Aorta (tissue), 5 donors: ENCODE data around the gene DAB2IP. TPM values are rescaled to one million over a fixed set of nuclear protein-coding genes. Genes with fewer than 3 reads are reported as not detected.
"Not testable (repeated sequence)": the region's sequence is repeated elsewhere in the genome, so short reads cannot be mapped to it uniquely, and the experiment has no call there.

Experiments
- ATAC-seq: fragments of 200-7000 bp; cut with Tn5 transposase; one replicate; pipeline ENCODE4 v1.9.1; 2022; ENCODE audit warnings: moderate library complexity; ENCODE audit not compliant: low FRiP score
- DNase-seq, 2 donors: peaks; one replicate each; pipeline ENCODE4 v3.0.0-alpha.2; 2020
- H3K27ac ChIP-seq, 2 donors: one replicate each; pipeline ENCODE4 v1.5.1; 2013; ENCODE audit warnings: low read length in 2 of 2, mild to moderate bottlenecking in 2 of 2, moderate library complexity in 2 of 2, control low read depth in 1 of 2, inconsistent platforms in 1 of 2, low read depth in 1 of 2
- H3K27me3 ChIP-seq, 2 donors: one replicate each; pipeline ENCODE4 v1.6.1; 2013; ENCODE audit warnings: control low read depth in 1 of 2, low read length in 1 of 2, mild to moderate bottlenecking in 1 of 2, moderate library complexity in 1 of 2; ENCODE audit not compliant: insufficient read depth in 2 of 2, control insufficient read depth in 1 of 2
- H3K36me3 ChIP-seq, 2 donors: one replicate each; pipeline ENCODE4 v1.6.1; 2013; ENCODE audit warnings: control low read depth in 1 of 2, low read length in 1 of 2, mild to moderate bottlenecking in 1 of 2; ENCODE audit not compliant: insufficient read depth in 2 of 2, control insufficient read depth in 1 of 2
- H3K4me1 ChIP-seq, 2 donors: one replicate each; pipeline ENCODE4 v1.6.1; 2013; ENCODE audit warnings: low read length in 2 of 2, control low read depth in 1 of 2, mild to moderate bottlenecking in 1 of 2, moderate library complexity in 1 of 2; ENCODE audit not compliant: insufficient read depth in 2 of 2, control insufficient read depth in 1 of 2
- H3K4me3 ChIP-seq, 2 donors: one replicate each; pipeline ENCODE4 v1.5.1; 2013; ENCODE audit warnings: low read length in 2 of 2, control low read depth in 1 of 2, mild to moderate bottlenecking in 1 of 2
- H3K9me3 ChIP-seq: one replicate; pipeline ENCODE4 v1.6.1; 2013; ENCODE audit warnings: mild to moderate bottlenecking, low read length; ENCODE audit not compliant: control insufficient read depth
- WGBS, 2 donors: extraction: QIAGEN DNeasy Blood & Tissue Kit; methylation state at CpG; one replicate each; pipeline ENCODE4 v1.1.7; 2013; 5-methylcytosine and 5-hydroxymethylcytosine counted together
- intact Hi-C, 2 donors: fragments of 100-400 bp; cut with DNase I; formaldehyde crosslinking; loops; one replicate each; pipeline versions ENCODE4 v1.14.2 to v1.15.0; 2022
- polyA plus RNA-seq, 2 donors: library from polyadenylated mRNA; stranded (reverse); fragments of 200-250 nt; gene quantifications; one replicate each; pipeline ENCODE4 v1.2.3, GENCODE V29; 2013
- total RNA-seq, 2 donors: library from RNA; stranded (reverse); fragmentation: NEBNext Ultra II Directional; extraction: Animal tissue kit (Norgen Biotek cat#: 25700); gene quantifications; one replicate each; pipeline ENCODE4 v1.2.1, GENCODE V29; 2021
- donor health status: healthy with polysubstance abuse.
- donor health status: Bipolar disorder and iron deficiency.
- donor health status: DM: no; HTN: no; CAD: no.
- donor health status: DM: no; HTN: no; CAD: no.
- donor health status: DM: yes; HTN: yes; CAD: no.

The DAB2IP gene
- total and polyA plus RNA-seq, 4 donors = 12.0 to 75.4 (median 51.4) TPM

DNA sequence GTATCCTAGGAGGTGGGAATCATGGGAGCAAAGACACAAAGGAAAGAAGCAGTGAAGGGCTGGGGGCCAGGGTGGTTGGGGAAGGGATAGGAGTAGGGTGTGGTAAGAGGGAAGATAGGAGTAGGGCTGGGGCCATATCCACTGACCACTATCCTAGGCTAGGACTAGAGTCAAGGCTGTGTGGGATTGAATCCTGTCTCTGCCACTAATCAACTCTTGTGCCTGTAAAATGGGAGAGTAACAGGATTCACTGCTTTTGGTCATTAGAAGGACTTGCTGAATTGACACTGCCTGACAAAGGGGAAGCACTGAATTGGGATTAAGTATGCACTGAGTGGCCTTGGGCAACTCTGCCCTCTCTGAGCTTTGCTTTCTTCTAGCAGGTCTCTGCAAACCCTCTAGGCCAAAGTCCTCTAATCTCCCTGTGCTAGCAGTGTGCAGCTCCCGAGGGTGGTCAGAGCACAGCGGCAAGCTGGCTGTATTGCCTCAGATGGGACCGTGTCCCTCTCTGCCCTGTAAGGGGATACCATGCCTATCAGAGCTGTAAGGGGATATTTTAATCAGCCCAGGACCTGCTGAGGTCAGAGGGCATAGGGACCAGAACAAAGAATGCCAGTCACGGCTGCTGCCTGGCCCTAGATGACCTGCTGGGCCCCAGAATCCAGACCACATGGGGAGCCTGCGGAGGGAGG, 12.4 kb upstream of the DAB2IP start:
- Histone ChIP-seq H3K4me1 (no peaks in the 10 kb centered on the region), H3K36me3 (no peaks in the 10 kb centered on the region), H3K4me3 (no peak overlapping the region), H3K27me3 (no peaks in the 10 kb centered on the region), H3K27ac (no peak overlapping the region), H3K9me3 (no peaks in the 10 kb centered on the region)
- no peak for ATAC-seq
- WGBS, 2 donors = 94 to 96% methylated on average over 5 of the region's 5 CpGs
- no peak for DNase-seq
- intact Hi-C loops = loop anchor here in 1 of 2 donors (10.0 kb wide), 1 partner anchor 46 kb away; no protein-coding TSS in a partner anchor

DNA sequence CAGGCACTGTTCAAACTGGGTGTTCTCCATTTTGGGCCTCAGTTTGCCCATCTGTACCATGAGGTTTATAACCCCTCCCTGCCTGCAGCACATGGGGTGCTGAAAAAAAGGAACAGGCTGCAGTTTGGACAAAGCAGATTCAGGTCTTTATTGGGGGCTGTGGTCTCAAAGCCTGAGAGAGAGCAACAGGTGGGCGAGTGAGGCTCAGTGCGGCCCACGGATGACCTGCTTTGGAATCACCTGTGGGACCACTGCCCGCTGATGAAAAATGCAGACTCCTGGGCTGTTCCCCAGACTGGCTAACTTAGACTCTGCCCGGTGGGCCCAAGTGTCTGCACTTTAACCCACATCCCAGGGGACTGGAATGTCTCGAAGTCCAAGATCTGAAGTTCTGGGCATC, 11.8 kb upstream of the DAB2IP start:
- Histone ChIP-seq H3K4me3 (no peak overlapping the region), H3K9me3 (no peaks in the 10 kb centered on the region), H3K4me1 (no peaks in the 10 kb centered on the region), H3K27ac (no peak overlapping the region), H3K36me3 (no peaks in the 10 kb centered on the region), H3K27me3 (no peaks in the 10 kb centered on the region)
- 89 to 93% methylated on average over 6 of the region's 6 CpGs for WGBS, 2 donors
- ATAC-seq (no peak), DNase-seq (no peak)
- intact Hi-C loops = loop anchor here (5.0 to 10.0 kb wide), 2 partner anchors 43 to 45 kb away; no protein-coding TSS in a partner anchor

DNA sequence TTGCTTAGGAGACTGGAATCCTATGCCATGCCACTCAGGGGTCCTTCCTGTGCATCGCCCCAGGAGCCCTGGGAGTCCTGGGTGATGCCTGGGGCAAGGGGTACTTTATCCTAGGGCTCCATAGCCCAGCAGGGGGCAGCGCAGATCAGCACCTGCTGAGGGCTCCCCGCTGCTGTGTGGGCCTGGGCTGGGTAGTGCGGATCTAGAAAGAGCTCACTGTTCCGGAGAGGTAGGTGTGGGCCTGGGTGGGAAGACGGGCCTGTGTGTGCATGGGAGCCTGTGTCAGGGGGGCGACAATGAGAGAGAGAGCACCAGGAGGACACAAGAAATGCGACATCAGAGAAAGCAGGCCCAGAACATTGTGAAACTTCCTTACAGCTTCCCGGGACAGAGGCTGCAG, 11.4 kb upstream of the DAB2IP start:
- DNase-seq (peak; percentile 60 to 87), ATAC-seq (peak; percentile 53)
- Histone ChIP-seq H3K36me3 (no peaks in the 10 kb centered on the region), H3K4me1 (no peaks in the 10 kb centered on the region), H3K4me3 (no peak overlapping the region), H3K9me3 (no peaks in the 10 kb centered on the region), H3K27me3 (no peaks in the 10 kb centered on the region), H3K27ac (no peak overlapping the region)
- 92 to 94% methylated on average over 8 to 9 of the region's 9 CpGs for WGBS, 2 donors
- intact Hi-C loops = loop anchor here in 1 of 2 donors (5.0 kb wide), 1 partner anchor 42 kb away; no protein-coding TSS in a partner anchor

DNA sequence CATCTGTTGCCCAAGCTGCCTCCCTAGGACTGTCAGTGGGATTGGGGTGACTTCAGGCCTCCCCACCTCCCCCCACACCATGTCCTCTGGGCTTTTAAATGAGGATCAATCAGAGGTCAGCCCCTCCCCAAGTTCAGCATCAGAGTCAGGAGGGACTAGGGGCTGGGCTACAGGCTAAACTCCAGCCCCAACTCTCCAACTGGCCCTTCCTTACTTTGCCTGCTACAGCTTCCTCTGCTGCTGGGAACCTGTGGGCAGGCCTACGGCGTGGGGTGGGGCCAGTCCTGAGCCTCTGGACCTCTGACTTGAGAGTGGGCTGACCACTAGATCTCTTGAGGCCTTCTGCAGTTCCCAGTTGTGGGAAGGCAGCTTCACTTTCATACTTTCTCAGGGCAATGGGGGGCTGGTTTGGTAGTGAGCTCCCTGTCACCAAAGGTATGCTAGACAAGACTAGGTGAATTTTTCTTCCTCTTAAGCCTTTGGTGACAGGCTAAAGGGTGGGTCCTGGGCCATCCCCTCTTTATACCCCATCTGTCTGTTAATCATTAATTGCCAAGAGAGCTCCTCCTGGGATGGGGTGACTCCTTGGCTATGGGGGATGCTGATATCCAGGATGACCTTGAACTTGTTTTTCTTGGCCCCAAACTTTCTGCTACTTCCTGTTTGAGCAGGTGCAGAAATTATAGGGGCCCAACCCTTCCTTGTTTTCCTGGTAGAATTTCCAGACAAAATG, 10.8 kb upstream of the DAB2IP start:
- no peak for DNase-seq
- H3K27me3 ChIP-seq = no peaks in the 10 kb centered on the region
- WGBS, 2 donors = 87 to 88% methylated on average over 2 of the region's 2 CpGs
- intact Hi-C loops = loop anchor here in 1 of 2 donors (5.0 kb wide), 1 partner anchor 42 kb away; no protein-coding TSS in a partner anchor
- no peaks in the 10 kb centered on the region for H3K4me1 ChIP-seq
- no peak for ATAC-seq
- no peak overlapping the region for H3K27ac ChIP-seq
- no peaks in the 10 kb centered on the region for H3K36me3 ChIP-seq
- H3K4me3 ChIP-seq = no peak overlapping the region
- no peaks in the 10 kb centered on the region for H3K9me3 ChIP-seq

DNA sequence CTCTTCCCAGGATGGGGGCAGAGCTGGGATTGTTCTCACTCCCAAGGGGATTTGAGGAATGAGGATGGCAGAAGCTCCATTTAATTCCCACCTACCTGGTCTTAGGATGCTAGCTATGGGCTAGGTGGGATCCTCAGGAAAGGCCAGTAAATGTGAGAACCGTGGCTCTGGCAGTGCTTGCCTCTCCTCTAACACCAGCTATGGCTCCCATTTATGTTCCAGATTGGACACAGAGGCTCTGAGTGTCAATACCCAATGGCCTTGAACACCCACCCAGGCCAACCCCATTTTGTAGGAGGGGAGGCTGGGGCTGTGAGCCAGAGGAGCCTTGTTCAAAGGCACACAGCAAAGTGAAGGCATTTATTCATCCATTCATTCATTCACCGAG, 10.2 kb upstream of the DAB2IP start:
- Histone ChIP-seq H3K4me1 (no peaks in the 10 kb centered on the region), H3K4me3 (no peak overlapping the region), H3K27ac (no peak overlapping the region), H3K36me3 (no peaks in the 10 kb centered on the region), H3K27me3 (no peaks in the 10 kb centered on the region), H3K9me3 (no peaks in the 10 kb centered on the region)
- ATAC-seq (no peak), DNase-seq (no peak)
- WGBS, 2 donors = 92 to 98% methylated on average over 2 of the region's 2 CpGs
- intact Hi-C loops = loop anchor here in 1 of 2 donors (5.0 kb wide), 1 partner anchor 41 kb away; no protein-coding TSS in a partner anchor

DNA sequence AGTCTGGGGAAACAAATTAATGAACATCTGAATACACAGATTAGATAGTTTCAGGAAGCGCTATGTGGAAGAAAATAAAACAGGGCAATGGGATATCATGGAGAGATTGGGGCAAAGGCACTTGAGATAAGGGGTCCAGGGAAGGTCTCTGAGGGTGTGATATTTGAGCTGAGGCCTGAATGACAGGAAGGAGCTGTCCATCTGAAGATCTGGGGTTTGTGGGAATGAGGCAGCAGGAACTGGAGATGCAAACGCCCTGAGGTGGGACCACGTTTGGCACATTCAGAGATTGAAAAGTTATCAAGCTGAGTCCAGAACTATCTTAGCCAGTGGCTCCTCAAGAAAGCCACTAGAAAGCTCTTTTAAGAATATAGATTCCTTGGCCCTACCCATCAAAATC, 8.7 kb upstream of the DAB2IP start:
- Histone ChIP-seq H3K9me3 (no peaks in the 10 kb centered on the region), H3K4me3 (no peak overlapping the region), H3K27ac (no peak overlapping the region), H3K27me3 (no peaks in the 10 kb centered on the region), H3K36me3 (no peaks in the 10 kb centered on the region), H3K4me1 (no peaks in the 10 kb centered on the region)
- ATAC-seq (no peak), DNase-seq (no peak)
- intact Hi-C loops = loop anchor here in 1 of 2 donors (5.0 kb wide), 1 partner anchor 40 kb away; no protein-coding TSS in a partner anchor
- WGBS, 2 donors = 89 to 94% methylated on average over 3 of the region's 3 CpGs

DNA sequence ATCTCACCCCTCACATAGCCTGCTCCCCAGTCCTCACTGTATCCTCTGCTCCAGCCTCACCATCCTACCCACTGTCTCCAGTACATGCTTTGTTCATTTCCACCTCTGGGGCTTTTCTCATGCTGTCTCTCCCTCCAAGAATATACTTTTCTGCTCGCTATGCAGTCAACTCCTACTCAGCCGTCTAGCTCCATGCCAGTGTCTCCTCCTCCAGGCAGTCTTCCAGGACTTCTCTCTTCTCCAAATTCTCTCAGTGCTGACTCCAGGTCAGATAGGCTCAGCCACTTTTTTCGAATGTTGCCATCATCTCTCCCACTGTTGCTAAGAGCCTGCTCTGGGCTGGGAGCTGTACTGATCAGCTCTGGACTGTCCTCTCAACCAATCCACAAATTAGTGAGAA, 8.0 kb upstream of the DAB2IP start:
- DNase-seq (no peak), ATAC-seq (no peak)
- H3K4me3 ChIP-seq = no peak overlapping the region
- H3K4me1 ChIP-seq = no peaks in the 10 kb centered on the region
- H3K27ac ChIP-seq = no peak overlapping the region
- H3K9me3 ChIP-seq = no peaks in the 10 kb centered on the region
- H3K27me3 ChIP-seq = no peaks in the 10 kb centered on the region
- WGBS, 2 donors = 83 to 84% methylated on average over 3 of the region's 3 CpGs
- intact Hi-C loops = loop anchor here in 1 of 2 donors (5.0 kb wide), 1 partner anchor 39 kb away; no protein-coding TSS in a partner anchor
- H3K36me3 ChIP-seq = no peaks in the 10 kb centered on the region

DNA sequence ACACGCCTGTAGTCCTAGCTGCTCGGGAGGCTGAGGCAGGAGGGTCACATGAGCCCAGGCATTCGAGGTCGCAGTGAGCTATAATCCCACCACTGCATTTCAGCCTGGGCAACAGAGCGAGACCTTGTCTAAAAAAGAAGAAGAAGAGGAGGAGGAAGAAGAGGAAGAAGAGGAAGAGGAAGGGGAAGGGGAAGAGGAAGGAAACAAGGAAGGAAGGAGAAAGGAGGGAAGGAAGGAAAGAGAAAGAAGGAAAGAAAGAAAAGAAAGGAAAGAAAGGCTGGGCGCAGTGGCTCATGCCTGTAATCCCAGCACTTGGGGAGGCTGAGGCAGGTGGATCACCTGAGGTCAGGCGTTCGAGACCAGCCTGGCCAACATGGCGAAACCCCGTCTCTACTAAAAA, 7.4 kb upstream of the DAB2IP start:
- not testable (repeated sequence) for H3K4me1 ChIP-seq, DNase-seq, H3K9me3 ChIP-seq, H3K36me3 ChIP-seq, H3K4me3 ChIP-seq, H3K27me3 ChIP-seq, H3K27ac ChIP-seq, ATAC-seq
- intact Hi-C loops = loop anchor here in 1 of 2 donors (5.0 kb wide), 1 partner anchor 38 kb away; no protein-coding TSS in a partner anchor
- 91 to 94% methylated on average over 10 of the region's 10 CpGs for WGBS, 2 donors
